HCT116 (cell line): ENCODE results near the gene CHAF1B. TPM values are rescaled to one million over a fixed set of nuclear protein-coding genes. Genes with fewer than 3 reads are reported as not detected.

ENCODE experiments used
- ATAC-seq: fragments of 200-7000 bp; cut with Tn5 transposase; 2 replicates; pipeline ENCODE4 v1.9.1; 2020; ENCODE audit warnings: mild to moderate bottlenecking, moderate library complexity
- BruUV-seq: library from RNA; stranded (reverse); fragments of 400-500 nt; replicated peaks from 2 replicates; lab custom pipeline; 2021; lab: Mats Ljungman, UMichigan
- CTCF ChIA-PET: fragments of 300-600 bp; sonication (Branson Sonifier 250); formaldehyde crosslinking; loops from one replicate; lab custom pipeline; 2021; ENCODE audit warnings: antibody characterized with exemption; lab: Charles Lee
- POLR2A ChIA-PET: fragments of 300-600, 350-600 bp; sonication (Branson Sonifier 250); formaldehyde crosslinking; loops from one replicate; lab custom pipeline; 2021; ENCODE audit warnings: antibody characterized with exemption; lab: Charles Lee
- RAD21 ChIA-PET, 2 experiments: fragments of 300-600 bp; sonication (Branson Sonifier 250); formaldehyde crosslinking; loops; one replicate each; lab custom pipeline; 2023; ENCODE audit warnings: low total read pairs in 2 of 2; ENCODE audit not compliant: uncharacterized antibody in 2 of 2, unreplicated experiment in 2 of 2, low non-redundant PET in 1 of 2; lab: Charles Lee
- DNase-seq: peaks from one replicate; pipeline ENCODE4 v3.0.0-alpha.2; 2010; ENCODE audit warnings: low read depth, low spot score
- H2AFZ ChIP-seq: fragments of 200-600 bp; shearing (Covaris generic), sonication (generic); 2 replicates; pipeline ENCODE4 v1.6.1; 2017; ENCODE audit warnings: low read depth, mixed run types, mixed read lengths, antibody characterized with exemption, low read length; ENCODE audit not compliant: poor library complexity, severe bottlenecking
- H3K27ac ChIP-seq: 2 replicates; pipeline ENCODE4 v1.5.1; 2012; ENCODE audit warnings: low read depth, low read length
- H3K27me3 ChIP-seq: fragments of 200-600 bp; sonication (generic); 2 replicates; pipeline ENCODE4 v1.6.1; 2016; ENCODE audit warnings: mixed run types, low read length, mixed read lengths; ENCODE audit not compliant: insufficient read depth
- H3K36me3 ChIP-seq, 2 experiments: fragments of 200-500 bp in 1 of 2; fragments of 200-600 bp in 1 of 2; sonication (Bioruptor generic) in 1 of 2; sonication (generic) in 1 of 2; 2 replicates each; pipeline versions ENCODE4 v1.5.1 to v1.6.1; 2014 to 2016; ENCODE audit warnings: low read length in 2 of 2, inconsistent platforms in 1 of 2, mixed read lengths in 1 of 2, mixed run types in 1 of 2; ENCODE audit not compliant: insufficient read depth in 2 of 2, control insufficient read depth in 1 of 2
- H3K4me1 ChIP-seq, 2 experiments: fragments of 200-600 bp in 1 of 2; sonication (generic) in 1 of 2; 2 replicates each; pipeline versions ENCODE4 v1.5.1 to v1.6.1; 2012 to 2017; ENCODE audit warnings: low read length in 2 of 2, inconsistent platforms in 1 of 2, mild to moderate bottlenecking in 1 of 2, mixed read lengths in 1 of 2, mixed run types in 1 of 2, moderate library complexity in 1 of 2; ENCODE audit not compliant: insufficient read depth in 2 of 2, control insufficient read depth in 1 of 2
- H3K4me2 ChIP-seq: fragments of 200-600 bp; sonication (generic); 2 replicates; pipeline ENCODE4 v1.6.1; 2017; ENCODE audit warnings: mixed run types, low read length, mixed read lengths
- H3K4me3 ChIP-seq, 2 experiments: fragments of 200-600 bp in 1 of 2; sonication (generic) in 1 of 2; replicated peaks in 1 of 2; 2 replicates each; pipeline ENCODE4 v1.5.1; 2011 to 2016; ENCODE audit warnings: low read length in 2 of 2, control low read depth in 1 of 2, low read depth in 1 of 2, mild to moderate bottlenecking in 1 of 2, mixed read lengths in 1 of 2, mixed run types in 1 of 2
- H3K79me2 ChIP-seq: fragments of 200-600 bp; sonication (generic); 2 replicates; pipeline ENCODE4 v1.6.1; 2017; ENCODE audit warnings: mild to moderate bottlenecking, mixed run types, low read length, moderate library complexity, mixed read lengths; ENCODE audit not compliant: insufficient read depth
- H3K9ac ChIP-seq: fragments of 200-600 bp; sonication (generic); 2 replicates; pipeline ENCODE4 v1.6.1; 2016; ENCODE audit warnings: low read length, mixed read lengths
- H3K9me2 ChIP-seq: fragments of 200-600 bp; sonication (generic), shearing (Covaris generic); 2 replicates; pipeline ENCODE4 v1.6.1; 2017; ENCODE audit warnings: mixed run types, mild to moderate bottlenecking, moderate library complexity; ENCODE audit not compliant: insufficient read depth
- H3K9me3 ChIP-seq, 2 experiments: fragments of 200-500 bp in 1 of 2; fragments of 200-600 bp in 1 of 2; sonication (Bioruptor generic) in 1 of 2; sonication (generic) in 1 of 2; 2 replicates each; pipeline ENCODE4 v1.6.1; 2014 to 2017; ENCODE audit warnings: low read length in 2 of 2, mixed read lengths in 2 of 2, inconsistent platforms in 1 of 2, low read depth in 1 of 2, mild to moderate bottlenecking in 1 of 2, mixed run types in 1 of 2, moderate library complexity in 1 of 2; ENCODE audit not compliant: control insufficient read depth in 1 of 2, insufficient read depth in 1 of 2
- H4K20me1 ChIP-seq: fragments of 200-600 bp; sonication (generic), shearing (Covaris generic); 2 replicates; pipeline ENCODE4 v1.6.1; 2017; ENCODE audit warnings: mixed run types, mild to moderate bottlenecking, moderate library complexity; ENCODE audit not compliant: insufficient read depth
- ATF3 ChIP-seq: IDR thresholded peaks from 2 replicates; pipeline ENCODE4 v1.6.1; 2012
- CEBPB ChIP-seq: IDR thresholded peaks from 2 replicates; pipeline ENCODE4 v1.6.1; 2012; ENCODE audit warnings: low read depth
- CTCF ChIP-seq, 3 experiments: fragments of 200-600 bp in 1 of 3; sonication (generic) in 1 of 3; IDR thresholded peaks in 2 of 3; conservative IDR thresholded peaks in 1 of 3; 2 replicates each; pipeline ENCODE4 v1.5.1; 2012 to 2017; ENCODE audit warnings: low read depth in 2 of 3, low read length in 2 of 3, antibody characterized with exemption in 1 of 3, borderline replicate concordance in 1 of 3, control low read depth in 1 of 3, mild to moderate bottlenecking in 1 of 3, mixed read lengths in 1 of 3, mixed run types in 1 of 3, moderate library complexity in 1 of 3; ENCODE audit not compliant: insufficient read depth in 1 of 3
- EZH2phosphoT487 ChIP-seq: fragments of 200-600 bp; IDR thresholded peaks from 2 replicates; pipeline ENCODE4 v1.6.1; 2018; ENCODE audit warnings: antibody characterized with exemption, borderline replicate concordance
- JUND ChIP-seq: IDR thresholded peaks from 2 replicates; pipeline ENCODE4 v1.6.1; 2012
- REST ChIP-seq: IDR thresholded peaks from 2 replicates; pipeline ENCODE4 v1.6.1; 2012; ENCODE audit warnings: low read depth
- SIN3A ChIP-seq: IDR thresholded peaks from 2 replicates; pipeline ENCODE4 v1.6.1; 2012; ENCODE audit warnings: low read depth
- SP1 ChIP-seq: IDR thresholded peaks from 2 replicates; pipeline ENCODE4 v1.6.1; 2012; ENCODE audit warnings: low read depth
- SRF ChIP-seq: IDR thresholded peaks from 2 replicates; pipeline ENCODE4 v1.6.1; 2012; ENCODE audit warnings: low read depth
- YY1 ChIP-seq: IDR thresholded peaks from 2 replicates; pipeline ENCODE4 v1.6.1; 2011; ENCODE audit warnings: low read length, low read depth, moderate library complexity, mild to moderate bottlenecking; ENCODE audit not compliant: insufficient replicate concordance; ENCODE audit errors: extremely low read depth
- ZBTB33 ChIP-seq: IDR thresholded peaks from 2 replicates; pipeline ENCODE4 v1.6.1; 2011; ENCODE audit warnings: mild to moderate bottlenecking, low read length, moderate library complexity; ENCODE audit not compliant: insufficient replicate concordance; ENCODE audit errors: extremely low read depth
- intact Hi-C: fragments of 100-400 bp; cut with micrococcal nuclease; formaldehyde crosslinking; loops from 2 replicates; pipeline ENCODE4 v1.10.0; 2022
- total RNA-seq: library from RNA; stranded (reverse); gene quantifications from one replicate; pipeline ENCODE4 v1.2.1, GENCODE V29; 2021; ENCODE audit not compliant: unreplicated experiment

The CHAF1B gene
- total RNA-seq, 1 experiment from 2014 or later = 26.1 TPM

- intact Hi-C loops = no loop called here
- no TSS peak for BruUV-seq
- H3K9ac ChIP-seq = no peak overlapping the region
- H3K27me3 ChIP-seq = no peaks in the 10 kb centered on the region
- no peak overlapping the region for H3K4me3 ChIP-seq
- no peak overlapping the region for H3K4me2 ChIP-seq
- no peaks in the 10 kb centered on the region for H3K9me3 ChIP-seq
- H3K4me1 ChIP-seq = peaks cover 20 to 32% of the 10 kb centered on the region in 2 experiments
- POLR2A ChIA-PET = no interaction called here
- no peak overlapping the region for H3K27ac ChIP-seq
- H3K9me2 ChIP-seq = no peaks in the 10 kb centered on the region
- no peak for TF ChIP-seq JUND
- no peak for TF ChIP-seq CTCF (IDR thresholded peaks at IDR 0.05 in 2 of 3, conservative IDR thresholded peaks at IDR 0.05 in 1 of 3; ENCODE audit: borderline replicate concordance in 1 of 3, insufficient read depth in 1 of 3, low read depth in 2 of 3, low read length in 2 of 3)
- no peak for TF ChIP-seq SP1
- TF ChIP-seq REST = no peak
- TF ChIP-seq SIN3A = no peak
- TF ChIP-seq YY1 = no peak
- no peak for TF ChIP-seq ZBTB33
- no peak for TF ChIP-seq ATF3
- TF ChIP-seq EZH2phosphoT487 = no peak
- no peak for TF ChIP-seq SRF
- TF ChIP-seq CEBPB = no peak
- CTCF ChIA-PET = no interaction called here
- no peaks in the 10 kb centered on the region for H4K20me1 ChIP-seq
- no peak overlapping the region for H2AFZ ChIP-seq
- no peaks in the 10 kb centered on the region for H3K79me2 ChIP-seq
- ATAC-seq (no peak), DNase-seq (no peak)
- RAD21 ChIA-PET = no interaction called here
- H3K36me3 ChIP-seq = no peaks in the 10 kb centered on the region
Measured at GRCh38 chr21:36434144-36434543, 49.0 kb downstream of the CHAF1B start.
